SK-N-MC (cell line): ENCODE data around the gene PCDH17.

Experiments
- EZH2 ChIP-seq: fragments of 200-600 bp; sonication (generic); IDR thresholded peaks from one replicate; pipeline ENCODE4 v1.6.1; 2017; ENCODE audit warnings: antibody characterized with exemption
- FOXP2 ChIP-seq: optimal IDR thresholded peaks from 2 replicates; pipeline ENCODE3; 2011; ENCODE audit warnings: mild to moderate bottlenecking, moderate library complexity; ENCODE audit not compliant: insufficient read depth; ENCODE audit errors: extremely low read length, control extremely low read depth
- POLR2AphosphoS5 ChIP-seq: IDR thresholded peaks from 2 replicates; pipeline ENCODE4 v1.6.1; 2012; ENCODE audit warnings: mild to moderate bottlenecking, low read depth, low read length, borderline replicate concordance

DNA sequence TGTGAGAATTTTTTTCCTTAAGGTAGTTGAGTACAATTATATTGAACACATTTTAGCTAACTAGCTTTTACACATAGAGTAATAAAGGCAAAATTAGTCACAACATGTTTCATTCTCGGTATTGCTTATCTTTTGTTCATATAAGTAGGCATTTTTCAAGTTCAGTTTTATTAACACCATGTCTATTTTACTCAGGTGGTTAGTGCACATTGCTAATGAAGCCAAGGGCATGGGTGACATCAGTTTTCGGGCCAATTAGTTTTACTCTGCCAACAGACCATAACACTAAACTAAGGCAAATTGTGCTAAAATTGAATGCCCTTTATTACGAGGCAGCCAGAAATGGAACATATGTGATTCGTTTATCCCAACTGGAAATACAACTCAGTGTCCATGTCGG lies 19.6 kb upstream of the PCDH17 start:
- TF ChIP-seq POLR2AphosphoS5 (no peak), EZH2 (no peak), FOXP2 (no peak)
